ENCODE results near the gene MTIF3. TPM values are rescaled to one million over a fixed set of nuclear protein-coding genes. Genes with fewer than 3 reads are reported as not detected.

The MTIF3 gene
- polyA plus RNA-seq, 1 of the 3 experiments (the other 2 are of a cell fraction) = 29.5 TPM

DNA sequence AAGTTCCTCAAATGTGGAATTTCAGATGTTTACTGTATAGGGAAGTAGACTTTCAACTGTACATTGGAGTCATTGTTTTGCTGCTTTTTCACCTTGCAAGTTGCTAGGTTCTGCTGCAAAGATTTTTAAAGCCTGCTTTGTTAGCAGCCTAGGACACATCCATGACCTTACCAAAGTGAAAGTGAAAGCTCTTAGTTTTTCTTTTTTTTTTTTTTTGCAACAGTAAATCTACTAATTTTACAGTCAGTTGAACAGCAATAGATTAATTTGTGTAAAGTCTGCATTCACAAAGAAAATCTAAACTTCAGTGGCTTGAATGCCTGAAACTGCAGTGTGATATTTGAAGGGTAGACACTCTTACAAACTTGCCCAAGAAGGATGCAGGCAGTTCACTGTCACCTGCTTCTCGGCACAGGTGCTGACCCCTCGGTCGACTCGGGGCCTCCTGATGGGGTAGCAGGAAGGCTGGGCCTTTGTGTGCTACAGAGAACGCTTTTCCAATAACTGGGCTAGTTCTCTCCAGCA, 5.0 kb upstream of the MTIF3 start:
- H3K9me2 ChIP-seq = no peaks in the 10 kb centered on the region
- no peak for DNase-seq
- ChIA-PET POLR2A (no interaction called here), CTCF (interaction anchor here (1.2 to 2.4 kb wide), 2 partner anchors 93 to 371 kb away, joined by 4 to 7 read pairs; no protein-coding TSS in a partner anchor)
- no peaks in the 10 kb centered on the region for H3K79me2 ChIP-seq (ENCODE audit: insufficient read depth)
- peak overlapping the region; percentile 19 for H3K9ac ChIP-seq
- no peaks in the 10 kb centered on the region for H4K20me1 ChIP-seq (ENCODE audit: insufficient read depth)
- peak overlapping the region; percentile 97 for H2AFZ ChIP-seq (ENCODE audit: low read depth)
- peak overlapping the region; percentile 74 for H3K4me2 ChIP-seq
- H3K27ac ChIP-seq (ENCODE audit: low read depth in 2 of 2, low read length in 1 of 2) = no peak overlapping the region
- H3K4me1 ChIP-seq (ENCODE audit: control insufficient read depth in 1 of 2, insufficient read depth in 2 of 2, low read depth in 1 of 2, low read length in 1 of 2) = peaks cover 0 to 2% of the 10 kb centered on the region in 2 experiments; a peak in 1 of 4 replicates
- 14% methylated on average over 5 of the region's 5 CpGs for WGBS (ENCODE audit: low lambda C conversion rate)
- peak overlapping the region; percentile 6 to 56; a peak in 3 of 4 replicates for H3K4me3 ChIP-seq (ENCODE audit: low read depth in 2 of 2, low read length in 1 of 2)
- no peaks in the 10 kb centered on the region for H3K9me3 ChIP-seq
- no peaks in the 10 kb centered on the region for H3K27me3 ChIP-seq (ENCODE audit: insufficient read depth)
- TF ChIP-seq POLR2AphosphoS5 (IDR thresholded peaks at IDR 0.05; ENCODE audit: low read depth, low read length) = no peak
- TF ChIP-seq RCOR1 (IDR thresholded peaks at IDR 0.05; ENCODE audit: low read length) = no peak
- no peak for TF ChIP-seq FOXM1 (IDR thresholded peaks at IDR 0.05; ENCODE audit: low read depth)
- no peak for TF ChIP-seq ELF1 (IDR thresholded peaks at IDR 0.05)
- TF ChIP-seq, protein P1, sequence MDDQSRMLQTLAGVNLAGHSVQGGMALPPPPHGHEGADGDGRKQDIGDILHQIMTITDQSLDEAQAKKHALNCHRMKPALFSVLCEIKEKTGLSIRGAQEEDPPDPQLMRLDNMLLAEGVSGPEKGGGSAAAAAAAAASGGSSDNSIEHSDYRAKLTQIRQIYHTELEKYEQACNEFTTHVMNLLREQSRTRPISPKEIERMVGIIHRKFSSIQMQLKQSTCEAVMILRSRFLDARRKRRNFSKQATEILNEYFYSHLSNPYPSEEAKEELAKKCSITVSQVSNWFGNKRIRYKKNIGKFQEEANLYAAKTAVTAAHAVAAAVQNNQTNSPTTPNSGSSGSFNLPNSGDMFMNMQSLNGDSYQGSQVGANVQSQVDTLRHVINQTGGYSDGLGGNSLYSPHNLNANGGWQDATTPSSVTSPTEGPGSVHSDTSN (IDR thresholded peaks at IDR 0.05) = no peak
- TF ChIP-seq, protein P2, sequence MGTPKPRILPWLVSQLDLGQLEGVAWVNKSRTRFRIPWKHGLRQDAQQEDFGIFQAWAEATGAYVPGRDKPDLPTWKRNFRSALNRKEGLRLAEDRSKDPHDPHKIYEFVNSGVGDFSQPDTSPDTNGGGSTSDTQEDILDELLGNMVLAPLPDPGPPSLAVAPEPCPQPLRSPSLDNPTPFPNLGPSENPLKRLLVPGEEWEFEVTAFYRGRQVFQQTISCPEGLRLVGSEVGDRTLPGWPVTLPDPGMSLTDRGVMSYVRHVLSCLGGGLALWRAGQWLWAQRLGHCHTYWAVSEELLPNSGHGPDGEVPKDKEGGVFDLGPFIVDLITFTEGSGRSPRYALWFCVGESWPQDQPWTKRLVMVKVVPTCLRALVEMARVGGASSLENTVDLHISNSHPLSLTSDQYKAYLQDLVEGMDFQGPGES (IDR thresholded peaks at IDR 0.05; ENCODE audit: low read depth, low read length) = no peak
- no peak for TF ChIP-seq RAD21 (IDR thresholded peaks at IDR 0.05; ENCODE audit: low read length)
- no peak for TF ChIP-seq SMC3 (IDR thresholded peaks at IDR 0.05; ENCODE audit: low read depth, low read length)
- TF ChIP-seq GABPA (IDR thresholded peaks at IDR 0.05; ENCODE audit: low read depth) = no peak
- no peak for TF ChIP-seq NRF1 (IDR thresholded peaks at IDR 0.05; ENCODE audit: low read depth, low read length)
- TF ChIP-seq TEAD4 (IDR thresholded peaks at IDR 0.05; ENCODE audit: borderline replicate concordance, insufficient read depth) = no peak
- H3K36me3 ChIP-seq (replicated peaks in 1 of 2; ENCODE audit: control insufficient read depth in 1 of 2, insufficient read depth in 2 of 2, low read length in 1 of 2) = no peaks in the 10 kb centered on the region
- peaks cover 6% of the 10 kb centered on the region for H3F3A ChIP-seq (replicated peaks; ENCODE audit: insufficient read depth)

DNA sequence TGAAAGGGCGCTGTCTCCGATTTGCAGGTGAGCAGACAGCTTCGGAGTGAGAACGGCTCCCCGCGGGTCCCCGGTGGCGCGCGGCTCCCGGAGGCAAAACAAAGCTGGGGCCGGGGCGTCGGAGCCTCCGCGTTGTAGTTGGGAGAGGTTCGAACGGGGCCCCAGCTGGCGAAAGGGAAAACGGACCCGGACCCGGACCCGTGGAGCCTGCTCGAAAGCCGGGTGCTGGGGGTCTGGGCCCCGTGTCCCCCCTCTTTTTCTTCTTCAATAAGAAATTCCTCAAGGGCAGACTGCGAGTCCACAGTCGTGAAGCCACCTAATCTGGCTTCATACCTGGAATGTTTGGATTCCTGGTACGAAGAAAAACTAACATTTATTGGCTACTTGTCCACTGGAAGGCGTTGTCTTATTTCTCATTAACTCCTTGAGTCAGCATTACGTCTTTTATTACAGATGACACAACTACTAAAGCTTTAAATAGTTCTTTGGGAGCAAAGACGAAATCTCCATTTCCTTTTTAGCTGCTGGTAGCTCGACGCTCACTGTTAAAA, 632 bp upstream of the MTIF3 start:
- ChIA-PET CTCF (interaction anchor here (0.7 to 1.1 kb wide), 4 partner anchors 8 to 82 kb away, joined by 3 to 5 read pairs (median 3); no protein-coding TSS in a partner anchor), POLR2A (interaction anchor here (0.8 kb wide), 1 partner anchor 687 kb away, joined by 3 read pairs; the partner anchor contains the start of gene PAN3)
- H3K4me3 ChIP-seq (ENCODE audit: low read depth in 2 of 2, low read length in 1 of 2) = peak overlapping the region; percentile 81 to 96
- H3K4me2 ChIP-seq = peak overlapping the region; percentile 78
- peak overlapping the region; percentile 92 to 99 for H3K27ac ChIP-seq (ENCODE audit: low read depth in 2 of 2, low read length in 1 of 2)
- no peaks in the 10 kb centered on the region for H3K9me3 ChIP-seq
- peak; percentile 54 for DNase-seq
- no peaks in the 10 kb centered on the region for H3K9me2 ChIP-seq
- peak overlapping the region; percentile 79 for H3K9ac ChIP-seq
- H3K79me2 ChIP-seq (ENCODE audit: insufficient read depth) = peaks cover 34% of the 10 kb centered on the region
- H3K36me3 ChIP-seq (replicated peaks in 1 of 2; ENCODE audit: control insufficient read depth in 1 of 2, insufficient read depth in 2 of 2, low read length in 1 of 2) = peaks cover 0 to 2% of the 10 kb centered on the region in 2 experiments
- H4K20me1 ChIP-seq (ENCODE audit: insufficient read depth) = no peaks in the 10 kb centered on the region
- TF ChIP-seq NFIC (IDR thresholded peaks at IDR 0.05; ENCODE audit: borderline replicate concordance) (no peak), NRF1 (IDR thresholded peaks at IDR 0.05; ENCODE audit: low read depth, low read length) (no peak), RFX5 (IDR thresholded peaks at IDR 0.05; ENCODE audit: low read length) (no peak), EZH2phosphoT487 (IDR thresholded peaks at IDR 0.05; ENCODE audit: borderline replicate concordance, low read depth) (no peak), ELF1 (IDR thresholded peaks at IDR 0.05) (no peak), RXRA (IDR thresholded peaks at IDR 0.05; ENCODE audit: borderline replicate concordance, low read depth) (no peak)
- TF ChIP-seq, protein P3, sequence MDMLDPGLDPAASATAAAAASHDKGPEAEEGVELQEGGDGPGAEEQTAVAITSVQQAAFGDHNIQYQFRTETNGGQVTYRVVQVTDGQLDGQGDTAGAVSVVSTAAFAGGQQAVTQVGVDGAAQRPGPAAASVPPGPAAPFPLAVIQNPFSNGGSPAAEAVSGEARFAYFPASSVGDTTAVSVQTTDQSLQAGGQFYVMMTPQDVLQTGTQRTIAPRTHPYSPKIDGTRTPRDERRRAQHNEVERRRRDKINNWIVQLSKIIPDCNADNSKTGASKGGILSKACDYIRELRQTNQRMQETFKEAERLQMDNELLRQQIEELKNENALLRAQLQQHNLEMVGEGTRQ (IDR thresholded peaks at IDR 0.05; ENCODE audit: borderline replicate concordance, low read depth, low read length) = no peak
- TF ChIP-seq, protein P1 (IDR thresholded peaks at IDR 0.05) = no peak
- TF ChIP-seq, protein P4, sequence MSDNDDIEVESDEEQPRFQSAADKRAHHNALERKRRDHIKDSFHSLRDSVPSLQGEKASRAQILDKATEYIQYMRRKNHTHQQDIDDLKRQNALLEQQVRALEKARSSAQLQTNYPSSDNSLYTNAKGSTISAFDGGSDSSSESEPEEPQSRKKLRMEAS (IDR thresholded peaks at IDR 0.05; ENCODE audit: low read depth) = no peak
- 4% methylated on average over 26 of the region's 34 CpGs for WGBS (ENCODE audit: low lambda C conversion rate)
- peak overlapping the region; percentile 95 for H2AFZ ChIP-seq (ENCODE audit: low read depth)
- peaks cover 0 to 12% of the 10 kb centered on the region in 2 experiments; a peak in 2 of 4 replicates for H3K4me1 ChIP-seq (ENCODE audit: control insufficient read depth in 1 of 2, insufficient read depth in 2 of 2, low read depth in 1 of 2, low read length in 1 of 2)
- peaks cover 11% of the 10 kb centered on the region for H3F3A ChIP-seq (replicated peaks; ENCODE audit: insufficient read depth)
- H3K27me3 ChIP-seq (ENCODE audit: insufficient read depth) = no peaks in the 10 kb centered on the region
